ENCODE data around the gene ATG7. TPM values are rescaled to one million over a fixed set of nuclear protein-coding genes. Genes with fewer than 3 reads are reported as not detected.

ATG7 gene
- total RNA-seq, 1 experiment from 2014 or later, result 36.0 TPM

DNA sequence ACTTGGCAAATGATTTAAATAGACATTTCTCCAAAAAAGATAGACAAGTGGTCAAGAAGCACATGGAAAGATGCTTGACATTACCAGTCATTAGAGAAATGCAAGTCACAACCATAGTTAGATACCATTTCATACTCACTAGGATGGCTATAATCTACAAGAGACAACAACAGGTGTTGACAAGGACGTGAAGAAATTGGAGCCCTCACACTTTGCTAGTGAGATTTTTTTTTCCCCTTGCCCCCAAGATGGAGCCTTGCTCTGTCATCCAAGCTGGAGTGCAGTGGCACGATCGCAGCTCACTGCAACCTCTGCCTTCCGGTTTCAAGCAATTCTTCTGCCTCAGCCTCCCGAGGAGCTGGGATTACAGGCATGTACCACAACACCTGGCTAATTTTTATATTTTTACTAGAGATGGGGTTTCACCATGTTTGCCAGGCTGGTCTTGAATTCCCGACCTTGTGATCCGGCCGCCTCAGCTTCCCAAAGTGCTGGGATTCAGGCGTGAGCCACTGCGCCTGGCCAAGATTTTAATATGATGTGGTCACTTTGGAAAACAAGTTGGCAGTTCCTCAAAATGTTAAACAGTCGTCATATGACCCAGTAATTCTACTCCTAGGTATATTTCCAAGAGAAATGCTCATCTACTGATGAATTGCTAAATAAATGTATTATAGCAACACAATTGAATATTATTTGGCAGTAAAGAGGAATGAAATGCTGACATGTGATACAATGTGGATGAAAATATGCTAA lies 103.3 kb downstream of the ATG7 start:
- no TSS peak for BruUV-seq (replicated peaks)
- H3K27ac ChIP-seq (ENCODE audit: low read length), result no peak overlapping the region
- TF ChIP-seq POLR2AphosphoS5 (IDR thresholded peaks at IDR 0.05; ENCODE audit: low read depth, low read length), result no peak
- no peak for TF ChIP-seq CTCF (IDR thresholded peaks at IDR 0.05)
- no peak for TF ChIP-seq SIN3A (IDR thresholded peaks at IDR 0.05; ENCODE audit: borderline replicate concordance, insufficient read depth, low read depth, low read length)
- no peak for TF ChIP-seq TCF7L2 (IDR thresholded peaks at IDR 0.05; ENCODE audit: low read depth, low read length)
- TF ChIP-seq REST (IDR thresholded peaks at IDR 0.05; ENCODE audit: insufficient read depth in 1 of 2, low read depth in 2 of 2, low read length in 1 of 2), result no peak
- POLR2A ChIA-PET, result no interaction called here
- H3K4me1 ChIP-seq (ENCODE audit: control insufficient read depth, insufficient read depth, low read length), result peaks cover 11% of the 10 kb centered on the region; the same call in 1 of the 2 replicates
- DNase-seq (ENCODE audit: low read depth, low spot score) (no peak), ATAC-seq (no peak)
- in situ Hi-C loops (cut with HindIII; ENCODE audit: low pct_unique_long_range_greater_than_20kb, low sequenced_read_pairs) (no loop called here), intact Hi-C loops (cut with micrococcal nuclease; ENCODE audit: unreplicated experiment) (loop anchor here (5.0 to 10.0 kb wide), 2 partner anchors 172 to 429 kb away; no protein-coding TSS in a partner anchor)
- no peaks in the 10 kb centered on the region; the same call in 1 of the 2 replicates for H3K36me3 ChIP-seq (ENCODE audit: control insufficient read depth, insufficient read depth, low read length)
- CTCF ChIA-PET, result interaction anchor here (0.6 kb wide), 1 partner anchor 221 kb away, joined by 4 read pairs; no protein-coding TSS in a partner anchor
- no peak overlapping the region for H3K4me3 ChIP-seq (ENCODE audit: low read depth in 2 of 2, low read length in 2 of 2)
- no peaks in the 10 kb centered on the region for H3K27me3 ChIP-seq (ENCODE audit: control insufficient read depth, insufficient read depth, low read length)
- no peaks in the 10 kb centered on the region for H3K9me3 ChIP-seq (ENCODE audit: control insufficient read depth, insufficient read depth, low read depth, low read length)

- in situ Hi-C loops (cut with HindIII; ENCODE audit: low pct_unique_long_range_greater_than_20kb, low sequenced_read_pairs), result no loop called here
These were observed 105.5 kb downstream of the ATG7 start for GRCh38 chr3:11377719-11378118.

More at GRCh38 chr3:11377719-11378118, 105.5 kb downstream of the ATG7 start:
- ChIA-PET POLR2A (interaction anchor here (0.6 kb wide), 2 partner anchors 8 to 31 kb away, joined by 3 to 7 read pairs; no protein-coding TSS in a partner anchor), CTCF (interaction anchor here (0.8 kb wide), 1 partner anchor 18 kb away, joined by 7 read pairs; no protein-coding TSS in a partner anchor)
- BruUV-seq (replicated peaks), result no TSS peak
- Histone ChIP-seq H3K27ac (ENCODE audit: low read length) (no peak overlapping the region), H3K36me3 (ENCODE audit: control insufficient read depth, insufficient read depth, low read length) (peaks cover 5% of the 10 kb centered on the region; the same call in 1 of the 2 replicates), H3K27me3 (ENCODE audit: control insufficient read depth, insufficient read depth, low read length) (no peaks in the 10 kb centered on the region), H3K4me3 (ENCODE audit: low read depth in 2 of 2, low read length in 2 of 2) (no peak overlapping the region), H3K9me3 (ENCODE audit: control insufficient read depth, insufficient read depth, low read depth, low read length) (no peaks in the 10 kb centered on the region), H3K4me1 (ENCODE audit: control insufficient read depth, insufficient read depth, low read length) (peaks cover 11% of the 10 kb centered on the region; the same call in 1 of the 2 replicates)
- no peak for DNase-seq (ENCODE audit: low read depth, low spot score)
- TF ChIP-seq CTCF (IDR thresholded peaks at IDR 0.05), result no peak
- TF ChIP-seq TCF7L2 (IDR thresholded peaks at IDR 0.05; ENCODE audit: low read depth, low read length), result no peak
- no peak for TF ChIP-seq SIN3A (IDR thresholded peaks at IDR 0.05; ENCODE audit: borderline replicate concordance, insufficient read depth, low read depth, low read length)
- no peak for TF ChIP-seq REST (IDR thresholded peaks at IDR 0.05; ENCODE audit: insufficient read depth in 1 of 2, low read depth in 2 of 2, low read length in 1 of 2)
- no peak for TF ChIP-seq POLR2AphosphoS5 (IDR thresholded peaks at IDR 0.05; ENCODE audit: low read depth, low read length)
- ATAC-seq, result no peak
- intact Hi-C loops (cut with micrococcal nuclease; ENCODE audit: unreplicated experiment), result loop anchor here (2.0 to 10.0 kb wide), 3 partner anchors 170 to 427 kb away; no protein-coding TSS in a partner anchor
